Suprapubic skin (tissue), 3 donors: ENCODE results near the gene CRYM.
"Not testable (repeated sequence)": the region's sequence is repeated elsewhere in the genome, so short reads cannot be mapped to it uniquely, and the experiment has no call there.

ENCODE experiments used
- POLR2A ChIP-seq, 2 donors: fragments of 450-650 bp; IDR thresholded peaks; one replicate each; pipeline ENCODE4 v1.6.1; 2017; ENCODE audit warnings: antibody characterized with exemption in 2 of 2, mild to moderate bottlenecking in 2 of 2, moderate library complexity in 2 of 2
- TF ChIP-seq, protein P1 (sequence below), 2 donors: fragments of 200-600 bp in 1 of 2; fragments of 450-650 bp in 1 of 2; sonication (generic) in 1 of 2; IDR thresholded peaks; one replicate each; pipeline ENCODE4 v1.5.1; 2016 to 2019; ENCODE audit warnings: antibody characterized with exemption in 2 of 2, mild to moderate bottlenecking in 1 of 2, moderate library complexity in 1 of 2

DNA sequence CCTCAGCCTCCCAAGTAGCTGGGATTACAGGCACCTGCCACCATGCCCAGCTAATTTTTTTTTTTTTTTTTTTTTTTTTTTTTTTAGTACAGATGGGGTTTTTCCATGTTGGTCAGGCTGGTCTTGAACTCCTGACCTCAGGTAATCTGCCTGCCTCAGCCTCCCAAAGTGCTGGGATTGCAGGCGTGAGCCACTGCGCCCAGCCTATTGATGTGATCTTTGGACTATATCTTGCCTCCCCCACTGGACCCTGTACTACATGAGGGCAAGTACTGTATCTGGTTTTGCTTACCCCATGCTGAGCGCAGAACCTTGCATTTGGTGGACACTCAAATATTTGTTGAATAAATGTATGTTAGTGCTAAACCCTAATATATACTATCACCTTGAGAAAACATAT is 5.3 kb downstream of the CRYM start:
- TF ChIP-seq, protein P1, sequence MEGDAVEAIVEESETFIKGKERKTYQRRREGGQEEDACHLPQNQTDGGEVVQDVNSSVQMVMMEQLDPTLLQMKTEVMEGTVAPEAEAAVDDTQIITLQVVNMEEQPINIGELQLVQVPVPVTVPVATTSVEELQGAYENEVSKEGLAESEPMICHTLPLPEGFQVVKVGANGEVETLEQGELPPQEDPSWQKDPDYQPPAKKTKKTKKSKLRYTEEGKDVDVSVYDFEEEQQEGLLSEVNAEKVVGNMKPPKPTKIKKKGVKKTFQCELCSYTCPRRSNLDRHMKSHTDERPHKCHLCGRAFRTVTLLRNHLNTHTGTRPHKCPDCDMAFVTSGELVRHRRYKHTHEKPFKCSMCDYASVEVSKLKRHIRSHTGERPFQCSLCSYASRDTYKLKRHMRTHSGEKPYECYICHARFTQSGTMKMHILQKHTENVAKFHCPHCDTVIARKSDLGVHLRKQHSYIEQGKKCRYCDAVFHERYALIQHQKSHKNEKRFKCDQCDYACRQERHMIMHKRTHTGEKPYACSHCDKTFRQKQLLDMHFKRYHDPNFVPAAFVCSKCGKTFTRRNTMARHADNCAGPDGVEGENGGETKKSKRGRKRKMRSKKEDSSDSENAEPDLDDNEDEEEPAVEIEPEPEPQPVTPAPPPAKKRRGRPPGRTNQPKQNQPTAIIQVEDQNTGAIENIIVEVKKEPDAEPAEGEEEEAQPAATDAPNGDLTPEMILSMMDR (IDR thresholded peaks at IDR 0.05), result not testable (repeated sequence)
- TF ChIP-seq POLR2A (IDR thresholded peaks at IDR 0.05), result not testable (repeated sequence)
